HG03175 (cell line): ENCODE measurements around the gene DYRK3.

ENCODE experiments used
- ATAC-seq: cut with Tn5 transposase; IDR thresholded peaks from one replicate; pipeline ENCODE4 v1.9.1; 2021; ENCODE audit warnings: mild to moderate bottlenecking, moderate library complexity; ENCODE audit not compliant: unreplicated experiment

The DYRK3 gene

DNA sequence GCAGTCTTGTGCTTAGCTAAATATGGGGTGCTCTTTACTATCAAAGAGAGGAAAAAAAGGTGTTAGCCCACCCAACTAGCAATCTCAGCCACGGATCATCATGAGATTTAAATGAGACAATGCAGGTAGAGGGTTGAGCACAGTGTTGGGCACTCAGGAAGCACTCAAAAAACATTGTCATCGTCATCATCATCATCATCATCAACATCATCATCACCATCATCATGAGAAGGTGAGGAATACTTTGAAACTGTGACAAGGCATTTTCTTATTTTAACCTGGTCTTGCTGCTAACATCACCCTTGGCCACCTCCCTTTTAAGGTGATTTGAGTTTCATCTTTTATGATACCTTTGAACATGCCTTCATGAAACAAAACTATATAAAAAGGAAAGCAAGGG is 46.0 kb downstream of the DYRK3 start:
- no peak for ATAC-seq

DNA sequence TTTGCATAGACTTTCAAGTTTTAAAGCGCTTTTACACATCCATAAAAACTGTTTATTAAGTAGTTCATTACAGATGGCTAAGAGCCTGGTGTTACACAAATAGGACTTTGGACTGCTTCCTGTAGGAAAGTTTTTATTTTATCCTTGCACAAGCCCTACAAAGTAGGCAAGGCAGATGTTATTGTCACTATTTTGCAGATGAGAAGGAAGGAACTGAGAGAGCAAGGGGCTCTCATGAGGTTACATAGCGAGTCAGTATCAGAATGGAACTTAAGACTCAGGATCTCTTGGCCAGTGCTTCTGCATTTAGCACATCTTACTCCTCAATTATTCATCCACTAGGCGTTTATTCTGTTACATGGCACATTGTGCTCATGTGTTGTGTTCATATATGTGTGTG is 46.8 kb downstream of the DYRK3 start:
- ATAC-seq, result no peak

DNA sequence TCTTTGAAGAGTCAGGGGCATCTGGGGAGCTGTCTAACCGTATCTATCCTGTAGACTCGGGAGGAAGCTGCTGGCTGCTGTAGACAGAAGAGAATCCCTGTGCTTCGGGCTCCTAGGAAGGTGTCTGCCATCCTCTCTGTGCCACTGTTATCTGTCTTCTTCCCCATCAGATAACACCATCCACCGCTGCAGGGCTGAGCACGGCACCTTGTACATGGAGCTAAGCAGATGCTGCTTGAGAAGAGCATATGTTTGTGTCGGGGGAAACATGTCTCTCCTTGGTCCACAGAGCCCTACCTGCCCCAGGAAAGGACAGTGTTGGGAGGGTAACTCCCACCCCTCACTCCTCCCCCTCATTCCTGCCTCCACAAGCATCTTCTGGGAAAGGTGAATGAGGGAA is 48.0 kb downstream of the DYRK3 start:
- ATAC-seq, result no peak

DNA sequence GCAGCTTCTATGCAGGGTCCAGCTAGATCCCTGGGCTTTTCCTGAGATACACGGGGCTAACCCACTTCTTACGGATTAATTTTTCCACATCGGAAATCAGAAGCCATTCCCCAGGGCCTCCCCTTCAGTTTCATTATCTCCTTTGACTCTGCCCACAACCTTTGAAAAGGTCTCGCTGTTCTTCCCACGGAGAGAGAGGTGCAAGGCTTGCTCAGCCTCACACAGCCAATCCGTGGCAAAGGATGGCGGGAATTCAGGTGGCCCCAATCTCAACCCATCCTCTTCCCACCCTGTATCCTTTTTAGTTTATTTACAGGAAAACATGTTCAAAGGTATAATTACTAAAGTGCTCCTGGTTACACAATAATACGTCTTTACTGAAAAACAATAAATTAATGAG is 48.7 kb downstream of the DYRK3 start:
- no peak for ATAC-seq

DNA sequence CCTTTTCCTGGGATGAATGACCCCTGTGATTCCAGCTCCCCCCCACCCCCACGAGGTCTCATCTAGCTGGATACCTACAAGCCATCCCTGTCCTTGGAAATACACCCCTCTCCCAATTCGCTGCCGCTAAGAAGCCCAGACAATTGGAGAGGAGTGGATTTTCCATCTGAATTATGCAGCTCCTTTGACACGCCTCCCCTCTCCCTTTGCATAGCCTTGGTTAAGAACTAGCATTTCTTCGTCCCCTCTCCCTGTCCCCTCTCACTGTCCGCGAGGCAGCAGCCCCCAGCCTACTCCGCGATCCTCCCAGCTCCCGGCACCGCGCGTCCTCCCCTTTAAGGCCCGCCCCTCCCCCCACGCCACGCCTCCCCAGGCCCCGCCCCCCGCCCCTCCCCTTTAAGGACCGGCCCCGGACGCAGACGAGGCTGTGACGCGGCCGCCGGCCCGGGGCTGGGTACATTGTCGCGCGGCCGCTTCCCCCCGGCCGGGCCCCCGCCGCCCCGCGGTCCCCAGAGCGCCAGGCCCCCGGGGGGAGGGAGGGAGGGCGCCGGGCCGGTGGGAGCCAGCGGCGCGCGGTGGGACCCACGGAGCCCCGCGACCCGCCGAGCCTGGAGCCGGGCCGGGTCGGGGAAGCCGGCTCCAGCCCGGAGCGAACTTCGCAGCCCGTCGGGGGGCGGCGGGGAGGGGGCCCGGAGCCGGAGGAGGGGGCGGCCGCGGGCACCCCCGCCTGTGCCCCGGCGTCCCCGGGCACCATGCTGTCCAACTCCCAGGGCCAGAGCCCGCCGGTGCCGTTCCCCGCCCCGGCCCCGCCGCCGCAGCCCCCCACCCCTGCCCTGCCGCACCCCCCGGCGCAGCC is 49.4 kb downstream of the DYRK3 start, which contains the start of gene MAPKAPK2:
MAPKAPK2 (plus strand) TSS at position 428 of the 856 bp plus-strand sequence; CDS start at position 753, 325 bp downstream.
- ATAC-seq, result peak; percentile 37

DNA sequence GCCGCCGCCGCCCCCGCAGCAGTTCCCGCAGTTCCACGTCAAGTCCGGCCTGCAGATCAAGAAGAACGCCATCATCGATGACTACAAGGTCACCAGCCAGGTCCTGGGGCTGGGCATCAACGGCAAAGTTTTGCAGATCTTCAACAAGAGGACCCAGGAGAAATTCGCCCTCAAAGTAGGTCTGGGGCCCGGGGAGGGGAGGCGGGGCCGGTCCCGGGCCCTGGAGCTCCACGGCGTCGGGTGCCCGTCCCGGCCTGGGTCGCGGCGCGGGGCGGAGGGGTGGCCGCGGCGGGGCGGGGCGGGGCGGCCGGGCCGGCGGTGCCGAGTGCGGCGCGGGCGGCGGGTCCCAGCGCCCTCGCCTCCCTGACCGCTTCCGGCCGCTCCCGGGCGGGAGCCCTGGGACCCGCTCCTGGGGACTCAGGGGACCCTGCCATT is 50.0 kb downstream of the DYRK3 start:
- ATAC-seq, result peak; percentile 23

DNA sequence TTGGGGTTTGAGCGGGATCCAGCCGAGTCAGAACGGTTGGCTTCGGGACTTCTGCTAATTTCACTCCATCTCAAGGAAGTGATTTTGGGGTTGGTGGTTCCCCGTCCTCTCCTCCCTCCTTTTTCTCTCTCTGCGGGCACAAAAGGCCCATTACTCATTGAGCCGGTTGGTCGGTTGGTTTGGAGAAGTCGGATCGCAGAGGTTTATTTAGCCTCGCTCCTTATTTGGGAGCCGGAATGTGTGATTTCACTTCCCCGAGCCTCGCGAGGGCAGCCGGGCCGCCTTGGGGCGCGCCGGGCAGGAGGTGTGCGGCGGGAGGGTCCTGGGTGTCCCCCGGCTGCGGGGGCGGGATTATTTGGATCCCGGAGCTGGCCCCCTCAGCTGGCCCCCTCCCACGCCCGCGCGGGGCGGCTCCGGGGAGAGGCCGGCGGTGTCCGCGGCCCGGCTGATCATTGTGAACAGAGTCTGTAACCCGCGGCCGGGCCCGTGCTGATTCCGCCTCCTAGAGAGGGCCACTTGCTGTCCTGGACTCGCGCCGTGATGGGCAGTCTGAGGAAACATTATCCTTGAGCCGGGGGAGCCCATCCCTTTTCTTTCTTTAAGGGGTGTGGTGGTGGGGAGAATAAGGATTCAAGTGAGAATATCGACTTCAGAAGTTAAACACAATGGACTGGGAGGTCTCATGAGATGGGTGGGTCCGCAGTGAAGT is 50.6 kb downstream of the DYRK3 start:
- ATAC-seq, result peak; percentile 27

DNA sequence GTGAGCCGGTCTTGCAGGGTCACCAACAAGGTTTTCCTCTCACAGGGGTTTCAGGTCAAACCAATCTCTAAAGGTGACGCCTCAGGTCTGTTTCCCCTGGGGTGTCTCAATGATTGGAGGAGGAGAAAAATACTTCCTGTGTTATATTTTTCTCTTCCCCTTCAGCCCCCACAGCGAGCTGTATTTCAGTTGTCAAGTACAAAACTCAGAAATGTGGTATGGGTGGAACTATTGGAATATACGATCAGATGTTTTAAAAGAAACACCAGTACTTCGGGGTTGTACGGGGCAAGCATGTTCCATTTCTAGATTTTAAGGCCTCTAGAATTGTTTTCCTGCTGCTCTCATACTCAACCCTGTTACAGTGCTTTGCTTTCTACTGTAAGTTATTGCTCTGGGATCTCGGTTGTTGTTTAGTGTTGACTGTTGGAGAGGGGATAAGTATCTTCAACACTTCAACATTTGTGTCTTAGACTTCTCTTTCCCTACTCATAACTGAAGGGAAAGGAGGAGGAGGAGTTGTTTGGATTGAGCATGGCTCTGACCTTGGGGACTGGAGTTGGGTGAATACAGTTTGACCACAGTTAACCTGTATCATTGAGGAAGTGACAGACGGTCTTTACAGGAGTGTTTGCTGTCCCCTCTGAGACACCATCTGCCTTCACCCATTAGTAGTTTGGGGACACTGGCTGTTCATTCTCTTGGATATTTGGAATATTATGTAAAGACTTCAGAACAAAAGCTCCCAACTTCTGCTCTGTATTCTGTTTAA is 51.3 kb downstream of the DYRK3 start:
- peak; percentile 39 for ATAC-seq

DNA sequence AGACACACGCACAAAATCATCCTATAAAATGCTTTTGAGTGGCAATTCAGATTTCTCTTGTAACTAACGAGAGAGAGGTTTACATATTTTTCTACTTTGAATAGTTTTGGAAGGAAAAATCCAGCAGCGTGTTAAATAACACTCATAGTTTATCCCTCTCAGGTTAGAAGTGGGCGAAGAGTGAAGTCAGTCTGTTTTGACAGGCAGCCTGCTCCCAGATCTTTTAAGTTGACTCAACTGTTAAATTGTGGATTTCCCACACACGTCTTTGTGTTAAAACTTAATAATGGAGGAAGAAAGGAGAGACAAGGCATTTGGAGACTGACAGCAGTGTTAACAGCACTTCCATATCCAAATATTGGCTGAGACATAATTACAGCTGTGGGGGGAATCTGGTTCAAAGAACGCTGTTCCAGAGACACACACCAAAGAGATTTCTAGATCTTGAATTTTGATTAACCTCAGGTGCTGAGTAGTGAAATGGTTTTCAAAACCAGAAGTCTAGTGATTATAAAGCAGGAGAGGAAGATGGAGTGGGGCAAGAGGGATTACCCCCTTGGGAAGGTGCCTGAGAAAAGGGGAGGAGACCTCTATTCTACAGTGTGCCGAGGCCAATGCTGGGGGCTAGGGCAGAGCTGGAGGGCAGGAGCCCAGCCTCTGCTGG is 52.0 kb downstream of the DYRK3 start:
- no peak for ATAC-seq

DNA sequence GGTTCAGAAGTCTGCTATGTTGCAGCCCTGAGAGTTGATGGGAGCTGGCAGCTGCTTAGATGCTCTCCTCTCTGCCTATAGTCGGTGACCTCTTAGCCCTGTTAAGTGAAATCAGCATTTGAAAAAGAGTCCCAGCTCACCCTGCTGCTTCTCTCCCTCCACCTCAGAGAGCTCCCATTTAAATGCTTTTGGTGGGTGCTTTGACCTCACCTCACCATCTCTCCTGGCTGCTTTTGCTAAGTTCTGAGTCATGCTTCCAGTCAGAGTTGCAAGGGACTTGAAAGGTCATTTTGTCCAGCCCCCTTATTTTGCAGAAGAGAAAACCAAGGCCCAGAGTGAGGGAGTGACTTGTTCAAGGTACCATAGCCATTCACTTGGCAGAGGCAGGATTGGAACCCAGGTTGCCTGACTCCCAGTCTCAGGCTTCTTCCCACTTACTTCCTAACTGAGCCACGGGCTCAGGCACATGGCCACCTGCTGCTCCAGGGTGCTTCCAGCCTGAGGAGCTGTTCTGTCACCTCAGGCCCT is 52.6 kb downstream of the DYRK3 start:
- no peak for ATAC-seq

DNA sequence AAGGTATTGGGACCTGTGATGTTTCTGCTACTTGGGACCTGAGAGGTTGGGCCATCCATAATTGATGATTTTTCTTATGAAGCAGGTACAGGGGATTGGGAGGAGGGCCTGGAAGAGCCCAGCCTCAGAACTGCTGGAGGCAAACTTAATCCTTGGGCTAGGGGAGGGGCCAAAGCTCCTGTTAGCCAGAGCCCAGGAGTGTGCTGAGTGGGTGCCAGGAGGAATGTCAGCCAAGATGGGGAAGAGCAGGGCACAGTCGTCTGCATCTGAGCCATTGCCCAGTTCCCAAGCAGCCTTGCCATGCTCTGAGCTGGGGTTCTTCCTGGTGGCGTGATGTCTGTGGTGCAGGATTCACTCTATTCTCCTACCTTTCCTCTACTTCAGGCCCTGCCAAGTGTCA is 55.2 kb downstream of the DYRK3 start:
- ATAC-seq, result no peak

DNA sequence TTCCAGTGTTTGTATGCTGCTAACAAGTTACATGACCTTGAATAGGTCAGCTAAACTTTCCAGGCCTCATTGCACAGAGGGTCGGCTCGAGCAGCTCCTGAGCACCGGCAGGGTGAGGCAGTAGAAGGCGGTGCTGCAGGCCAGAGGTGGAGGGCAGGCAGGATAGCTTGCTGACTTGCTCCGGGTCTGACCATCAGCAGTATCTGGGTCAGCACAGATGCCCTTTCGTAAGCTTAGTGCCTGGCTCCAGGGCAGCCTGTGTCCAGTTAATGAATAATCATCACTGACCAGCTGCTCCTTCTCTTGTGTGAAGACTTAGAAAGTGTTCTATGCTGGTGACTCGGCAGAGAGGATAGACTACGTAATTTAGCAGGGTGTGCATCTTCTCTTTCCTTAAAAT is 56.3 kb downstream of the DYRK3 start:
- no peak for ATAC-seq

DNA sequence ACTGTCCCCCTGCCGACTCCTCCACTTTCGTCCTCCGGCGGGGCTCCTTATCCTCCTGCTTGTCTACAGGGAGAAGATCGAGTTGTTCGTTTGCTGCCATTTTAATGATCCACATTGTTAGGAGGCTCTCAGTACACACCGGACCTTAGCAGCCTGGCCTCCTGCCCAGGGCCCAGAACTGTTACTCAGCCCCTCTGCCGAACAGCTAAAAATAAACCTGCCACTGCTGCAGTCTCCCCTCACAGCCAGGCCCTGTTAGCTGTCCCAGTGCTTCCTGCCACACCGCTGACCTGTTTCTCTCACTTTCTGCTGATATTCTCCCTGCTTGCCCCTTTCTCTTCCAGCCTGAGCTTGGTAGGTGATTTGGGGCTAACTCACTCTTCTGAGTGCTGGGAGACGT is 57.7 kb downstream of the DYRK3 start:
- no peak for ATAC-seq

DNA sequence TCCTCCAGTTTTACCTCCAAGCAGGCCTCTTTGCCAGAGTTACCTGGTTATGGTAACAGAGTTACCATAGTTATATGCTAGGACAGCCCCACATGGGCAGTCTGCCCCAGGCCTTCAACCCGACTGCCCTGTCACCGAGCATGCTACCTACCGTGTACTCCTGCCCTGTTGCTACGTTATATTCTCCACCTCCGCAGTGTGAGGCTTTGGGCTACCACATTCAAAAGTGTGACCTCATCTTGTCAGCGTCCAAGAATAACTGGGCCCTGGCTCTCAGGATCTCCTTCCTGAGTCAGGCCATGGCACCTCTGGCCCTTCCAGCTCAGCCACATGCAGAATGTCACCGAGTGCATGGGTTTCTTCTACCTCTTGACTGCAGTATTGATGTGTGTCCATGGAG is 58.3 kb downstream of the DYRK3 start:
- no peak for ATAC-seq

DNA sequence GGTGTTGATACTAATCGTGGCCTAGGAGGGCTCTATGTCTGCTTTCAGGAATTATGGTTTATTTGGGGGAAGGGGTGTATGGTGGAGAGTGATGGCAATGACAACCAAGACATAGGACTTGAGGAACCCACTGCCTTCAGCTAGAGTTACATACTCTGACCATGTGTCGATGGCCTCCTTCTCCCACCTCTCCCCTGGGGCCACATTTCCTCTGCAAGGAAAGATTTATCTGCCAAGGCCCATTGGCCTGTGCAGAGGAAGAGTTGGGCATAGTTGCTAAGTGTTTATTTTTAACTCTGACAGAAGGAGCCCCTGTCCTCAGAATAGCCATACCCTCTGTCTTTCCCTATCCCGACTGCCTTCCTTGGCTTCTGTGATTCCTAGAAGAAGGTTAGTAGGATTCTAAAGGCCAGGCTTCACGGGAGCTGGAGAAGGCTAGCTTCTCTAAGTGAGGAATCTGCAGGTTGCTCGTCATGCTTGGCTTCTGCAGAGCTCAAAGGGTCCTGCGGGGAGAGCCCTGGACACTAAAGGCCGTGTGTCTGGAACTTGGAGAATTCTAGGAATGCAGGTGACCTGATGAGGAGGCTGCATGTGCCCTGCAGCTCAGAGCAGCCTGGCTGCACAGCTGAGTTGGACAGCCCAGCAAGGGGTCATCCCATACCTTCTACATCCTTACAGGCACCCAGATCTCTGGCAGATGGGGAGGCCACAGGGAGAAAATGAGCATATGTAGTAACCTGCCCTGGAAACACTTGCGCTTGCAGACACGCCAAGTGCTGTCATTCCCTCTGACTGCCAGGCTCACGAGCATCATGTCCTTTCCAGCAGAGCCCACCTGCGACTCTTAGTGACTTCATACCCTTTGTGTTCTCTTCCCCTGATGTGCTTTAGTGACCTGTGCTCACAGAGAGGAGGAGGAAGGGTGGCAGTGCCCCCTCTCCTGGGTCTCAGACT is 59.1 kb downstream of the DYRK3 start:
- ATAC-seq, result no peak

DNA sequence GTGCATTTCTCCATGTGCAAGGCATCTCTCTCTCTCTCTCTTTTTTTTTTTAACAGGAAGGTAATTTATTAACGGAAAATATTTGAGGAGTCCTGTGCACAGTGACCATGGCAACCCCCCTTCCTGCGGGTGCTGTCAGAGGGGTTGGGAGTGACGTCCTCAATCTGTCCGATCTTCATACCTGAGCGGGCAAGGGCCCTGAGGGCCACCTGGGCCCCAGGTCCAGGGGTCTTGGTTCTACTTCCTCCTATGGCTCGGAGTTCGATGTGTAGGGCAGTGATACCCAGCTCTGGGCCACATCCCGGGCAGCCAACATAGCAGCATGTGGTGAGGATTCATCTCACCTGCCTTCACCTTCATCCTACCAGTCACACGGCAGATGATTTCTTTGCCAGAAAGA is 60.4 kb downstream of the DYRK3 start:
- no peak for ATAC-seq

DNA sequence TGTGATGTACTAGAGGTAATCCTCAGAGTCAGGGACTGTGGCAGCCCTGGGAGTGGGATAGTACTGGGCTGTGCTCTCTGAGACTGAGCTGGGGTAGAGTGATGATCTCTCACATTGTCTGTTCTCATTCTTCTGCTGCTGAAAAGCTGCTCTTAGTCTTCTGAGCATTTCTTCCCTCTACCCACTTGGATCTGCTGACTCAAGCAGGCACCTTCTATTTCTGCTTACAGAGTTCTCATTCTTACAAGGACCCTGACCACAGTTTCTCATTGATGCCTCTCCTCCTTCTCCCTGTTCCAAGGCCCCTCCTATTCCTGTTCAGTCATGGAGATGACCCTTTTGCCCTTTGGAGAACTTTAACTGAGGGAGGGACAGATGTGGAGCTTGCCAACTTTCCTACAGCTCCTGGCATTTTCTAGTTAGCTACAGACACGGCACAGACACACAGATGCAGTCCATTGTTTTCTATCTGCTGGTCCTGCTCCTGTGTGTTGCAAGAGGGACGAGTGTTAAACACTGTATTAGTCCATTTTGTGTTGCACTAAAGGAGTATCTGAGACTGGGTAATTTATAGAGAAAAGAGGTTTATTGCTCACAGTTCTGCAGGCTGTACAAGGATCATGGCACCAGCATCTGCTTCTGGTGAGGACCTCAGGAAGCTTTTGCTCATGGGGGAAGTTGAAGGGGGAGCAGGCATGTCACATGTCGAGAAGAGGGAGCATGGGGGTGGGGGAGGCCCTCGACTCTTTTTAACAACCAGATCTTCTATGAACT is 61.7 kb downstream of the DYRK3 start:
- ATAC-seq, result no peak

DNA sequence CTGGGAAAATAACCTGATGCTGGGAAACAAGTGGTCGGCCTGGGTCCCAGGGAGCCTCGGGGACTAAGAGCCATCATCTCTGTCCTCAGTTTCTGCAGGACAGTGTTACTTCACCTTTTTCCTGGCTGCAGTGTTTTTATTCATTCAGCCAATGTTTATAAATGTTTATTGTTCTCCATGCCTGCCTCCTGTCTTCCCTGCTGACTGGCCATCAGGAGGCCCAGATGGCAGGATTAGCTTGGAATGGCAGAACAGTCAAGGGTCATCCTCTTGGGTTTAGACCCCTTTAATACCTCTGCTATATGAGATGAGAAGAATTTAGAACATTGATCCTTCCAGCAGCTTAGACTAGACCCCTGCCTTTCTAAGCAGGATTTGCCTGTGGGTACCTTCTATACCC is 62.7 kb downstream of the DYRK3 start:
- ATAC-seq, result no peak
